Measurements from ENCODE around the gene DDX54.
A peak's percentile ranks its signal among the peaks of the same experiment; 100 is the strongest.

Gene DDX54

GRCh38 chr12:113162102-113163029 is 22.9 kb downstream of the DDX54 start:
- peak; percentile 54 for DNase-seq (ENCODE audit: low read depth)

GRCh38 chr12:113161415-113162016 is 23.8 kb downstream of the DDX54 start:
- DNase-seq (ENCODE audit: low read depth): peak; percentile 44

GRCh38 chr12:113159937-113160336 is 25.3 kb downstream of the DDX54 start:
- no peak for DNase-seq (ENCODE audit: low read depth)

- no peak for DNase-seq (ENCODE audit: low read depth)
These were observed 26.7 kb downstream of the DDX54 start for GRCh38 chr12:113158439-113159203.

- DNase-seq (ENCODE audit: low read depth): no peak
These were observed 27.9 kb downstream of the DDX54 start for GRCh38 chr12:113157218-113157859.

- DNase-seq (ENCODE audit: low read depth): no peak
These were observed 29.6 kb downstream of the DDX54 start for GRCh38 chr12:113155646-113156045.

- no peak for DNase-seq (ENCODE audit: low read depth)
These were observed 30.2 kb downstream of the DDX54 start for GRCh38 chr12:113155060-113155459.

GRCh38 chr12:113154351-113154973 is 30.8 kb downstream of the DDX54 start:
- peak; percentile 35 for DNase-seq (ENCODE audit: low read depth)

- DNase-seq (ENCODE audit: low read depth): peak; percentile 73
These were observed 32.2 kb downstream of the DDX54 start for GRCh38 chr12:113152835-113153814.

- DNase-seq (ENCODE audit: low read depth): no peak
These were observed 33.0 kb downstream of the DDX54 start for GRCh38 chr12:113152196-113152834.

GRCh38 chr12:113151655-113152054 is 33.6 kb downstream of the DDX54 start:
- DNase-seq (ENCODE audit: low read depth): no peak

GRCh38 chr12:113149361-113150150 is 35.7 kb downstream of the DDX54 start, which contains the start of gene CFAP73:
Gene CFAP73, plus strand, starts transcription at chr12:113149724. Its CDS starts 134 bp downstream, at chr12:113149858.
- peak; percentile 84 for DNase-seq (ENCODE audit: low read depth)

GRCh38 chr12:113146999-113147398 is 38.3 kb downstream of the DDX54 start:
- no peak for DNase-seq (ENCODE audit: low read depth)

- peak; percentile 35 for DNase-seq (ENCODE audit: low read depth)
These were observed 39.3 kb downstream of the DDX54 start for GRCh38 chr12:113145720-113146551.

- DNase-seq (ENCODE audit: low read depth): no peak
These were observed 40.5 kb downstream of the DDX54 start for GRCh38 chr12:113144806-113145205.

- no peak for DNase-seq (ENCODE audit: low read depth)
These were observed 41.3 kb downstream of the DDX54 start for GRCh38 chr12:113143959-113144358.

GRCh38 chr12:113142886-113143332 is 42.4 kb downstream of the DDX54 start:
- no peak for DNase-seq (ENCODE audit: low read depth)

All from iris pigment epithelial cell (primary cell).